Endothelial cell of umbilical vein (primary cell): ENCODE measurements around the gene AP5Z1. TPM values are rescaled to one million over a fixed set of nuclear protein-coding genes. Genes with fewer than 3 reads are reported as not detected.

Experiments used
- BruUV-seq: library from RNA; stranded (reverse); fragments of 400-500 nt; replicated peaks from 2 replicates; lab custom pipeline; 2021; lab: Mats Ljungman, UMichigan
- CTCF ChIA-PET: fragments of 300-600, 350-600 bp; sonication (Branson Sonifier 250); formaldehyde crosslinking; loops from one replicate; lab custom pipeline; 2021; ENCODE audit warnings: antibody characterized with exemption, inconsistent platforms; lab: Charles Lee
- POLR2A ChIA-PET: fragments of 300-600, 350-600 bp; sonication (Branson Sonifier 250); formaldehyde crosslinking; loops from one replicate; lab custom pipeline; 2021; ENCODE audit warnings: antibody characterized with exemption, inconsistent platforms; lab: Charles Lee
- DNase-seq: peaks from one replicate; pipeline ENCODE4 v3.0.0-alpha.2; 2011; ENCODE audit warnings: low read depth, low spot score
- FAIRE-seq: peaks from 2 replicates; lab custom pipeline; 2011; peaks lifted over from hg19 to GRCh38; lab: Jason Lieb, UNC
- H2AFZ ChIP-seq: 2 replicates; pipeline ENCODE4 v1.6.0; 2012; ENCODE audit warnings: low read depth, low read length, control low read depth, inconsistent platforms
- H3K27ac ChIP-seq: 2 replicates; pipeline ENCODE4 v1.5.1; 2011; ENCODE audit warnings: low read depth, mild to moderate bottlenecking, control low read depth, low read length, moderate library complexity; ENCODE audit not compliant: insufficient read depth
- H3K27me3 ChIP-seq, 2 experiments: 2 replicates each; pipeline versions ENCODE4 v1.6.0 to v1.6.1; 2011; ENCODE audit warnings: low read length in 2 of 2, mixed read lengths in 1 of 2; ENCODE audit not compliant: control insufficient read depth in 2 of 2, insufficient read depth in 2 of 2
- H3K36me3 ChIP-seq, 2 experiments: 2 replicates in 1 of 2; 3 replicates in 1 of 2; pipeline ENCODE4 v1.5.1; 2011; ENCODE audit warnings: low read length in 2 of 2, mild to moderate bottlenecking in 1 of 2, moderate library complexity in 1 of 2; ENCODE audit not compliant: control insufficient read depth in 2 of 2, insufficient read depth in 2 of 2; ENCODE audit errors: extremely low read depth in 1 of 2
- H3K4me1 ChIP-seq: 3 replicates; pipeline ENCODE4 v1.5.1; 2011; ENCODE audit warnings: mild to moderate bottlenecking, low read length; ENCODE audit not compliant: control insufficient read depth, insufficient read depth; ENCODE audit errors: extremely low read depth
- H3K4me2 ChIP-seq: 2 replicates; pipeline ENCODE4 v1.6.1; 2011; ENCODE audit warnings: low read length, control low read depth, mixed read lengths; ENCODE audit not compliant: insufficient read depth
- H3K4me3 ChIP-seq, 3 experiments: fragments of 200-600 bp in 1 of 3; sonication (generic), shearing (Covaris generic) in 1 of 3; replicated peaks in 1 of 3; 2 replicates each; pipeline ENCODE4 v1.5.1; 2011 to 2016; ENCODE audit warnings: control low read depth in 3 of 3, low read length in 3 of 3, mild to moderate bottlenecking in 2 of 3, inconsistent platforms in 1 of 3, low read depth in 1 of 3, moderate library complexity in 1 of 3; ENCODE audit not compliant: insufficient read depth in 1 of 3
- H3K79me2 ChIP-seq: 2 replicates; pipeline ENCODE4 v1.6.0; 2012; ENCODE audit warnings: low read length, inconsistent platforms; ENCODE audit not compliant: control insufficient read depth, insufficient read depth
- H3K9ac ChIP-seq: replicated peaks from 2 replicates; pipeline ENCODE3; 2011; ENCODE audit warnings: low read length, control low read depth; ENCODE audit not compliant: insufficient read depth; ENCODE audit errors: extremely low read depth
- H3K9me1 ChIP-seq: replicated peaks from 3 replicates; pipeline ENCODE4 v1.6.0; 2011; ENCODE audit warnings: mild to moderate bottlenecking, low read length; ENCODE audit not compliant: control insufficient read depth, insufficient read depth; ENCODE audit errors: extremely low read depth
- H3K9me3 ChIP-seq: replicated peaks from 2 replicates; pipeline ENCODE4 v1.5.1; 2012; ENCODE audit warnings: low read length, inconsistent platforms; ENCODE audit not compliant: control insufficient read depth, insufficient read depth
- H4K20me1 ChIP-seq: replicated peaks from 2 replicates; pipeline ENCODE3; 2011; ENCODE audit warnings: mild to moderate bottlenecking, low read length; ENCODE audit not compliant: control insufficient read depth, insufficient read depth; ENCODE audit errors: extremely low read depth
- CTCF ChIP-seq, 2 donors: IDR thresholded peaks; 1 replicate in 1 of 2; 2 replicates in 1 of 2; pipeline ENCODE4 v1.5.1; 2011; ENCODE audit warnings: low read length in 2 of 2, mild to moderate bottlenecking in 2 of 2, moderate library complexity in 2 of 2, control low read depth in 1 of 2, inconsistent platforms in 1 of 2, low read depth in 1 of 2; ENCODE audit not compliant: insufficient read depth in 1 of 2; ENCODE audit errors: extremely low read depth in 1 of 2
- EZH2 ChIP-seq: IDR thresholded peaks from 2 replicates; pipeline ENCODE4 v1.6.1; 2012; ENCODE audit warnings: borderline replicate concordance, low read depth, mild to moderate bottlenecking, moderate library complexity, low read length, inconsistent platforms; ENCODE audit not compliant: severe bottlenecking
- FOS ChIP-seq: IDR thresholded peaks from 2 replicates; pipeline ENCODE4 v1.6.1; 2011; ENCODE audit warnings: mild to moderate bottlenecking, low read length, moderate library complexity, borderline replicate concordance; ENCODE audit not compliant: insufficient read depth
- GATA2 ChIP-seq: IDR thresholded peaks from 2 replicates; pipeline ENCODE4 v1.7.0; 2011; ENCODE audit warnings: low read depth, mild to moderate bottlenecking, moderate library complexity, mixed read lengths, low read length; ENCODE audit not compliant: insufficient read length, insufficient read depth
- JUN ChIP-seq: IDR thresholded peaks from 2 replicates; pipeline ENCODE4 v1.6.1; 2011; ENCODE audit warnings: borderline replicate concordance, low read depth; ENCODE audit not compliant: insufficient read length, insufficient read depth
- MYC ChIP-seq: IDR thresholded peaks from one replicate; pipeline ENCODE4 v1.6.1; 2011; ENCODE audit warnings: mild to moderate bottlenecking, low read depth, low read length
- POLR2AphosphoS5 ChIP-seq: IDR thresholded peaks from 2 replicates; pipeline ENCODE4 v1.6.1; 2012; ENCODE audit warnings: low read depth, mild to moderate bottlenecking, control low read depth, low read length, moderate library complexity; ENCODE audit not compliant: insufficient read depth
- dilution Hi-C: fragments of 300-500 bp; cut with MboI; formaldehyde crosslinking; loops from one replicate; pipeline ENCODE4 v1.15.0; 2019; ENCODE audit warnings: low sequenced_read_pairs; ENCODE audit not compliant: extremely low pct_ligation_motif_present
- intact Hi-C: fragments of 100-400 bp; cut with micrococcal nuclease; formaldehyde crosslinking; loops from one replicate; pipeline ENCODE4 v1.10.0; 2022
- microRNA-seq: library from miRNA; unstranded; fragments of <30 nt; microRNA quantifications from one replicate; pipeline ENCODE4 v1.2.0, GENCODE V29; 2021; ENCODE audit warnings: borderline number of aligned reads, borderline replicate concordance
- polyA plus RNA-seq, 4 experiments: library from polyadenylated mRNA; depleted of rRNA in 3 of 4; stranded (reverse) in 3 of 4; unstranded in 1 of 4; fragments of >200 nt; gene quantifications; 2 replicates each; pipeline versions ENCODE4 v1.2.1 to v1.2.3, GENCODE V29; 2011 to 2012; ENCODE audit warnings: missing spikeins in 1 of 4
- small RNA-seq: library from RNA; depleted of rRNA; stranded (forward); fragments of <200 nt; gene quantifications from one replicate; pipeline ENCODE3, GENCODE V24; 2012; ENCODE audit warnings: low replicate concordance, low read depth; ENCODE audit not compliant: insufficient read depth, insufficient read length
- total RNA-seq: library from RNA; stranded (reverse); gene quantifications from 2 replicates; pipeline ENCODE4 v1.2.3, GENCODE V29; 2021

AP5Z1 gene
- total and polyA plus RNA-seq, 2 donors (not counting 3 experiments of a cell fraction or from before 2014, with no cell fraction given) = 53.7 to 58.9 TPM

GRCh38 chr7:4840079-4840501, 64.7 kb downstream of the AP5Z1 start:
- intact Hi-C loops = no loop called here
- FAIRE-seq = no peak

More at GRCh38 chr7:4840079-4840501, 64.7 kb downstream of the AP5Z1 start:
- Histone ChIP-seq H3K27me3 (no peaks in the 10 kb centered on the region), H3K9ac (no peak overlapping the region), H3K9me3 (no peaks in the 10 kb centered on the region), H3K4me2 (no peak overlapping the region), H3K4me1 (no peaks in the 10 kb centered on the region), H4K20me1 (no peaks in the 10 kb centered on the region), H2AFZ (no peak overlapping the region), H3K9me1 (no peaks in the 10 kb centered on the region), H3K27ac (no peak overlapping the region), H3K36me3 (no peaks in the 10 kb centered on the region), H3K79me2 (no peaks in the 10 kb centered on the region), H3K4me3 (no peak overlapping the region)
- POLR2A ChIA-PET = no interaction called here
- dilution Hi-C loops = no loop called here
- no peak for DNase-seq
- BruUV-seq = no TSS peak
- CTCF ChIA-PET = interaction anchor here (1.2 kb wide), 1 partner anchor 10 kb away, joined by 5 read pairs; no protein-coding TSS in a partner anchor
- no peak for TF ChIP-seq EZH2
- TF ChIP-seq JUN = no peak
- TF ChIP-seq MYC = no peak
- TF ChIP-seq GATA2 = no peak
- TF ChIP-seq CTCF (IDR thresholded peaks at IDR 0.05; ENCODE audit: extremely low read depth in 1 of 2, insufficient read depth in 1 of 2, low read depth in 1 of 2, low read length in 2 of 2) = no peak
- TF ChIP-seq POLR2AphosphoS5 = no peak
- TF ChIP-seq FOS = no peak

Small RNAs within 50 kb of the gene (microRNA-seq; reads per million reads assigned to microRNA genes)
- not detected for gene MIR4656

Small RNAs within 50 kb of the gene (small RNA-seq; reads per million reads assigned to genes)
- gene MIR4656 (not detected), gene RF00019 (not detected)

Other genes starting within 250 kb of the AP5Z1 start
- 47.0 and 52.1 TPM in 2 replicates for gene FOXK1, start 93.3 kb upstream of the AP5Z1 start, total RNA-seq
- 8.0 and 9.2 TPM in 2 replicates for gene FOXK1, start 93.3 kb upstream of the AP5Z1 start, polyA plus RNA-seq
- gene PAPOLB, start 86.4 kb downstream of the AP5Z1 start, total RNA-seq = 0.07 TPM in 2 replicates
- not detected in 2 replicates for gene PAPOLB, start 86.4 kb downstream of the AP5Z1 start, polyA plus RNA-seq
- 1.0 and 2.5 TPM in 2 replicates for gene RADIL, start 108.1 kb downstream of the AP5Z1 start, total RNA-seq
- 1.2 and 1.8 TPM in 2 replicates for gene RADIL, start 108.1 kb downstream of the AP5Z1 start, polyA plus RNA-seq
- not detected in 2 replicates for gene MMD2, start 183.6 kb downstream of the AP5Z1 start, total RNA-seq
- gene MMD2, start 183.6 kb downstream of the AP5Z1 start, polyA plus RNA-seq = not detected in 2 replicates